RWPE1 (cell line): ENCODE measurements around the gene HTT-AS.

Experiments
- CTCF ChIA-PET: fragments of 350-600 bp; sonication (Branson Sonifier 250); formaldehyde crosslinking; extraction: SDS; loops from one replicate; lab custom pipeline; 2021; lab: Yijun Ruan, JAX
- POLR2A ChIA-PET: fragments of 400-600 bp; formaldehyde crosslinking; extraction: SDS; loops from one replicate; lab custom pipeline; 2020; ENCODE audit warnings: antibody characterized with exemption; ENCODE audit not compliant: low non-redundant PET; lab: Yijun Ruan, JAX
- DNase-seq: peaks from one replicate; pipeline ENCODE4 v3.0.0; 2012; ENCODE audit warnings: low spot score
- H3K27ac ChIP-seq: fragments of 450-650 bp; 2 replicates; pipeline ENCODE4 v1.5.1; 2017
- TF ChIP-seq, protein P1 (sequence below): fragments of 450-650 bp; conservative IDR thresholded peaks from 2 replicates; pipeline ENCODE4 v1.5.1; 2017; ENCODE audit warnings: low read depth, mild to moderate bottlenecking

The HTT-AS gene

DNA sequence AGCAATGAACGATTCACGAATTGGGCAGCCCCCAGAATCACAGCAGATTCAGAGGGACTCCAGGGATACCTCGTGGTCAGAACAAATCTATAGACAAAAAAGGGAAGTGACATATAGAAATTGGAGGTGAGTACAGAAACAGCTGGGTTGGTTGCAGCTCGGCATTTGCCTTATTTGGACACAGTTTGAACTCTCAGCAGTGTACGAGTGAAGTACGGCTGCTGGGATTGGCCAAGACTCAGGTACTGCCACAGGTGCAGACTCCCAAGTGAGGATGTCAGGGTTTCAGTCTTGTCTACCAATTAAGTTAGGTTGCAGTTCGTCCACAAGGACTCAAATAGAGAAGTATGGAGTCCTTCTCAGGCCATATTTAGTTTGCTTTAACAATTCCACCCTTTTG, 28.2 kb downstream of the HTT-AS start:
- ChIA-PET POLR2A (no interaction called here), CTCF (no interaction called here)
- TF ChIP-seq, protein P1, sequence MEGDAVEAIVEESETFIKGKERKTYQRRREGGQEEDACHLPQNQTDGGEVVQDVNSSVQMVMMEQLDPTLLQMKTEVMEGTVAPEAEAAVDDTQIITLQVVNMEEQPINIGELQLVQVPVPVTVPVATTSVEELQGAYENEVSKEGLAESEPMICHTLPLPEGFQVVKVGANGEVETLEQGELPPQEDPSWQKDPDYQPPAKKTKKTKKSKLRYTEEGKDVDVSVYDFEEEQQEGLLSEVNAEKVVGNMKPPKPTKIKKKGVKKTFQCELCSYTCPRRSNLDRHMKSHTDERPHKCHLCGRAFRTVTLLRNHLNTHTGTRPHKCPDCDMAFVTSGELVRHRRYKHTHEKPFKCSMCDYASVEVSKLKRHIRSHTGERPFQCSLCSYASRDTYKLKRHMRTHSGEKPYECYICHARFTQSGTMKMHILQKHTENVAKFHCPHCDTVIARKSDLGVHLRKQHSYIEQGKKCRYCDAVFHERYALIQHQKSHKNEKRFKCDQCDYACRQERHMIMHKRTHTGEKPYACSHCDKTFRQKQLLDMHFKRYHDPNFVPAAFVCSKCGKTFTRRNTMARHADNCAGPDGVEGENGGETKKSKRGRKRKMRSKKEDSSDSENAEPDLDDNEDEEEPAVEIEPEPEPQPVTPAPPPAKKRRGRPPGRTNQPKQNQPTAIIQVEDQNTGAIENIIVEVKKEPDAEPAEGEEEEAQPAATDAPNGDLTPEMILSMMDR = no peak
- DNase-seq = no peak
- H3K27ac ChIP-seq = no peak overlapping the region

DNA sequence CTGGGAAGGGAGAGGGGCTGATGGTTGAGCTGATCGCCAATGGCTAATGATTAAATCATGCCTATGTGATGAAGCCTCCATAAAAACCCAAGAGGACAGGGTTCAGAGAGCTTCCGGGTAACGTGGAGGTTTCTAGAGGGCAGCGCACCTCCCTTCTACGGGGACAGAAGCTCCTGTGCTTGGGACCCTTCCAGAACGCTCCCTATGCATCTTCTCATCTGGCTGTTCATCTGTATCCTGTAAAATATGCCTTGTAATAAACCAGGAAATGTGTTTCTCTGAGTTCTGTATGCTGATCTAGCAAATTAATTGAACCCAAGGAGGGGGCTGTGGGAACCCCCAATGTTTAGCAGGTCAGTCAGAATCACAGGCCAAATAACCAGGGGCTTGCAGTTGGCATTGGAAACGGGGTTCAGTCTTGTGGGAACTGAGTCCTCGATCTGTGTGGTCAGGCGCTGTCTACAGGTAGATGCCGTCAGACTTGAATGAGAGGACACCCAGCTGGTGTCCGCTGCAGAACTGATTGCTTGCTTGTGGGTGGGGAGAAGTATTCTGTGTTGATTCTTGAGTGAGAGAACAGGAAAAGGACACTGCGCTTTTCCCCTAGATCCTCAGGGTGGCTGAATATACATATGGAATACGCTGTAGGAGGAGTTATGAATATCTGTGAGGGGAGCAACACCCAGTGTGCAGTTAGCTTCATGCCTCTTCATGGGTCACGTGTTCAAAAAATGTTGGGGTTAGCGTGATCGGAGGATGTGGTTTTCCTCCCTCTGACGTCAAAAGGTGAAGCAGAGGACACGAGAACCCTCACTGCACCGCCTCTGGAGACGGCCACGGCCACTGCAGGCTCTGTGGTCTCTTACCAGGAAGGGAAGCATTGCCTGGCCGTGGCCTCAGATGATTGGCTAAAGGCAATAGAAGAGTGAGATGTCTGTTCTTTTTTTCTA, 29.2 kb downstream of the HTT-AS start:
- ChIA-PET POLR2A (interaction anchor here (0.7 kb wide), 1 partner anchor 49 kb away, joined by 3 read pairs; no protein-coding TSS in a partner anchor), CTCF (no interaction called here)
- TF ChIP-seq, protein P1 = no peak
- DNase-seq = no peak
- no peak overlapping the region for H3K27ac ChIP-seq

DNA sequence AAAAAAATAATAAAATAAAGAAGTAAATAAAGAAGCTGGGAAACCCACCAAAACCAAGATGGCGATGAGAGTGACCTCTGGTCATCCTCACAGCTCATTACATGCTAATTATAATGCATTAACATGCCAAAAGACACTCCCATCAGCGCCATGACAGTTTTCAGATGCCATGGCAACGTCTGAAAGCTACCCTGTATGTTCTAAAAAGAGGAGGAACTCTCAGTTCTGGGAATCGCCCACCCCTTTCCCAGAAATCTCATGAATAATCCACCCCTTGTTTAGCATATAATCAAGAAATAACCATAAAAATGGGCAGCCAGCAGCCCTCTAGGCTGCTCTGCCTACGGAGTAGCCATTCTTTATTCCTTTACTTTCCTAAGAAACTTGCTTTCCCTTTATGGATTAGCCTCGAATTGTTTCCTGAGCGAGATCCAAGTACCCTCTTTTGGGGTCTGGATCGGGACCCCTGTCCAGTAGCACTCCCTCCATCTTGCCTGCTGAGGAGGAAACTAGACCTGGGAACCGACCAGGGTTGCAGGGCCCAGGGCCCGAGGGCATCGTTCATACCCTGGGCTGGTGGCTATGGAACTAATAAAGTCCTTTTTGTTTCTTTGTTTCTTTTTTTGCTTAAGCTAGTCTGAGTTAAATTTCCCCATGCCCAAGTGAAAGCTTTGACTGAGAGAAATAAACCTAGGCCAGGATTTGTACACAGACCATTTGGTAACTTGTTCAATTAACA, 30.9 kb downstream of the HTT-AS start:
- POLR2A ChIA-PET = no interaction called here
- CTCF ChIA-PET = interaction anchor here (0.7 kb wide), 1 partner anchor 30 kb away, joined by 3 read pairs; no protein-coding TSS in a partner anchor
- TF ChIP-seq, protein P1 = no peak
- no peak for DNase-seq
- H3K27ac ChIP-seq = no peak overlapping the region

DNA sequence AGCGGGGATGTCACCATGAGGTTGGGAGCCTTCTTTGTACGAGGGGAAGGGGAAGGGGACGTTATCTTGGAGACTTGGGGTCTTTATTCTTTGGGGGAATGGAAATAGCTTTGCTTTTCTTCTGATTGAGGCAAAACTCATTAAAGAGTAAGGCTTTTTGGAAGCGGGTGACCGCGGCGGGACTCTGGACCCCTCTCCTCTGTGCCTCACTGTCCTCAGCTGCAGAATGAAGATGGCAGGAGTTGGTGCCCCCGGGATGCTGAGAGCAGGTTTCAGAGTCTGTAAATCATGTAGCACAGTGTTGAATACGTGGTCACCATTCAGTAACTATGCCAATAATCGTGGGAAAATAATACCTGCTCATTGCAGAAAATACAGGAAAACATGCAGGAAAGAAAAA, 32.1 kb downstream of the HTT-AS start:
- H3K27ac ChIP-seq = no peak overlapping the region
- ChIA-PET POLR2A (no interaction called here), CTCF (interaction anchor here (0.6 kb wide), 1 partner anchor 60 kb away, joined by 3 read pairs; no protein-coding TSS in a partner anchor)
- DNase-seq = no peak
- TF ChIP-seq, protein P1 = no peak

DNA sequence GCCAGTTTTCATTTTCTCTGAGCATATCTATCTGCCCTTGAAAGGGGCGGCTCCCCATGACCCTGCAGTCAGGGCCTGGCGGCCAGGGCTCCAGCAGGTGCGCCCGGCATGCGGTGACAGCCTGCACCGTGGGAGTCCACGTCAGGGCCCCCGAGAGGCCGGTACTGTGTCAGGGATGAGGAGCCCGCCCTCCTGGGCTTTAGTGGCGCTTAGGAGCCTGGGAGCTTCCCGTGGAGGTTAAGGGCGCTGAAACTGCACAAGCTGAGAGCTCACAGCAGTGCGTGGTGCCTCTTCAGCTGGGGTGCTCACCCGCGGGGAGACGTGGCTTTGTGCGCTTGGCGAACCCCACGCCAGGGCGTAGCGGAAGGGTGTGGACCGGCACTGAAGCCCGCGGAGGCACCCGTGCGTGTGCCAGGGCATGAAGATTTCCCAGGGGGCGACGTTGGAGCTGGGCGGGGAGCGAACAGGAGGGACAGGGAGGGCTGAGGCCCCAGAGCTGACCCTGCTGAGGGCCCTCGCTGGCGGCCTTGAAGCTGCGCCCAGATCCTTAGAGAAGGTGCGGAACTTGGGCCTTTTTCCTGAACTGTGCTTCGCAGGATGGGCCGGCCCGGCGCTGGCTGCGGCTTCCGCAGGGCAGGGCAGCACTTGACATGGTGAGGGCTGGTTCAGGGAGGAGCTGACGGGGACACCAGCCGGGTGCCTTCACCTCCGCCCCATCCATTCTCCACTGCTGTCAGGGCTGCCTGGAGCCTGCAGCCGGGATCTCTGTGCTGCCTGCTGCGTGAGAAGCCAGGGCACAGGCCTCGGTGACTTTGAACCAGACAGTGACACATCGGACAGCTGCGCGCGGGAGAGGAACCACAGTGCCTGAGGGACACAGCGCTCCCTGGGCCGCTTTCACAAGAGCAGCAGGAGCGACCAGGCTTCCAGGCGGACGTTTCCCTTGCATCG, 32.9 kb downstream of the HTT-AS start:
- TF ChIP-seq, protein P1 = no peak
- no peak for DNase-seq
- POLR2A ChIA-PET = no interaction called here
- CTCF ChIA-PET = interaction anchor here (0.6 kb wide), 1 partner anchor 59 kb away, joined by 3 read pairs; no protein-coding TSS in a partner anchor
- H3K27ac ChIP-seq = peak overlapping the region; percentile 7; the same call in 1 of the 2 replicates
